Measurements from ENCODE around the gene NCKAP5.
"Not testable (repeated sequence)": the region's sequence is repeated elsewhere in the genome, so short reads cannot be mapped to it uniquely, and the experiment has no call there.

Gene NCKAP5

GRCh38 chr2:133223226-133223625 is 345.0 kb downstream of the NCKAP5 start:
- Histone ChIP-seq H3K4me3 (ENCODE audit: low read depth, low read length) (no peak overlapping the region), H3K27ac (no peak overlapping the region), H3K27me3 (ENCODE audit: insufficient read depth, low read depth, severe bottlenecking) (no peaks in the 10 kb centered on the region), H3K9me3 (ENCODE audit: severe bottlenecking) (no peaks in the 10 kb centered on the region), H3K36me3 (no peaks in the 10 kb centered on the region)
- no peak for TF ChIP-seq CTCF (IDR thresholded peaks at IDR 0.05; ENCODE audit: low read depth, low read length)
- DNase-seq: peak; percentile 9

- H3K36me3 ChIP-seq: no peaks in the 10 kb centered on the region
- H3K9me3 ChIP-seq (ENCODE audit: severe bottlenecking): no peaks in the 10 kb centered on the region
- DNase-seq: no peak
- no peaks in the 10 kb centered on the region for H3K27me3 ChIP-seq (ENCODE audit: insufficient read depth, low read depth, severe bottlenecking)
- H3K27ac ChIP-seq: no peak overlapping the region
- H3K4me3 ChIP-seq (ENCODE audit: low read depth, low read length): no peak overlapping the region
- no peak for TF ChIP-seq CTCF (IDR thresholded peaks at IDR 0.05; ENCODE audit: low read depth, low read length)
These were observed 346.9 kb downstream of the NCKAP5 start for GRCh38 chr2:133221398-133221797.

- H3K36me3 ChIP-seq: peaks cover 4% of the 10 kb centered on the region; the same call in 1 of the 2 replicates
- H3K9me3 ChIP-seq (ENCODE audit: severe bottlenecking): no peaks in the 10 kb centered on the region
- H3K4me3 ChIP-seq (ENCODE audit: low read depth, low read length): no peak overlapping the region
- TF ChIP-seq CTCF (IDR thresholded peaks at IDR 0.05; ENCODE audit: low read depth, low read length): no peak
- no peak for DNase-seq
- H3K27me3 ChIP-seq (ENCODE audit: insufficient read depth, low read depth, severe bottlenecking): no peaks in the 10 kb centered on the region
- H3K27ac ChIP-seq: no peak overlapping the region
These were observed 350.1 kb downstream of the NCKAP5 start for GRCh38 chr2:133218204-133218603.

- DNase-seq: no peak
These were observed 352.8 kb downstream of the NCKAP5 start for GRCh38 chr2:133215477-133215876.

GRCh38 chr2:133213651-133214050 is 354.6 kb downstream of the NCKAP5 start:
- Histone ChIP-seq H3K4me3 (ENCODE audit: low read depth, low read length) (no peak overlapping the region), H3K27ac (no peak overlapping the region), H3K9me3 (ENCODE audit: severe bottlenecking) (no peaks in the 10 kb centered on the region), H3K36me3 (peaks cover 12% of the 10 kb centered on the region), H3K27me3 (ENCODE audit: insufficient read depth, low read depth, severe bottlenecking) (no peaks in the 10 kb centered on the region)
- DNase-seq: no peak
- TF ChIP-seq CTCF (IDR thresholded peaks at IDR 0.05; ENCODE audit: low read depth, low read length): no peak

More at GRCh38 chr2:133215477-133215876, 352.8 kb downstream of the NCKAP5 start:
- Histone ChIP-seq H3K36me3 (peaks cover 12% of the 10 kb centered on the region), H3K27me3 (ENCODE audit: insufficient read depth, low read depth, severe bottlenecking) (no peaks in the 10 kb centered on the region), H3K9me3 (ENCODE audit: severe bottlenecking) (no peaks in the 10 kb centered on the region), H3K27ac (no peak overlapping the region), H3K4me3 (ENCODE audit: low read depth, low read length) (no peak overlapping the region)
- no peak for TF ChIP-seq CTCF (IDR thresholded peaks at IDR 0.05; ENCODE audit: low read depth, low read length)

GRCh38 chr2:133209325-133209724 is 358.9 kb downstream of the NCKAP5 start:
- no peak overlapping the region for H3K27ac ChIP-seq
- no peaks in the 10 kb centered on the region for H3K27me3 ChIP-seq (ENCODE audit: insufficient read depth, low read depth, severe bottlenecking)
- peaks cover 6% of the 10 kb centered on the region for H3K9me3 ChIP-seq (ENCODE audit: severe bottlenecking)
- no peak overlapping the region for H3K4me3 ChIP-seq (ENCODE audit: low read depth, low read length)
- TF ChIP-seq CTCF (IDR thresholded peaks at IDR 0.05; ENCODE audit: low read depth, low read length): no peak
- H3K36me3 ChIP-seq: peaks cover 23% of the 10 kb centered on the region
- no peak for DNase-seq

GRCh38 chr2:133206666-133207065 is 361.6 kb downstream of the NCKAP5 start:
- H3K4me3 ChIP-seq (ENCODE audit: low read depth, low read length); H3K9me3 ChIP-seq (ENCODE audit: severe bottlenecking); H3K27me3 ChIP-seq (ENCODE audit: insufficient read depth, low read depth, severe bottlenecking); H3K27ac ChIP-seq: not testable (repeated sequence)
- DNase-seq: peak; percentile 5
- peaks cover 11% of the 10 kb centered on the region for H3K36me3 ChIP-seq

All from WERI-Rb-1 (cell line).